Measurements from ENCODE around the gene SLC5A6. TPM values are rescaled to one million over a fixed set of nuclear protein-coding genes. Genes with fewer than 3 reads are reported as not detected.

Gene SLC5A6
- total RNA-seq, 1 donor from 2014 or later = 70.7 TPM

- Mint-ChIP-seq H3K4me1 (ENCODE audit: low read depth) (peaks cover 1% of the 10 kb centered on the region), H3K27ac (no peak overlapping the region), H3K27me3 (ENCODE audit: low read depth) (peaks cover 44% of the 10 kb centered on the region), H3K36me3 (ENCODE audit: low read depth) (no peaks in the 10 kb centered on the region), H3K9me3 (no peaks in the 10 kb centered on the region), H3K4me3 (ENCODE audit: low read depth) (no peak overlapping the region)
- intact Hi-C loops (cut with micrococcal nuclease) = no loop called here
- DNase-seq (ENCODE audit: low spot score) = no peak
Observed at GRCh38 chr2:27175330-27175729, 36.7 kb downstream of the SLC5A6 start.

- Mint-ChIP-seq H3K36me3 (ENCODE audit: low read depth) (no peaks in the 10 kb centered on the region), H3K4me3 (ENCODE audit: low read depth) (no peak overlapping the region), H3K4me1 (ENCODE audit: low read depth) (peaks cover 1% of the 10 kb centered on the region), H3K27ac (no peak overlapping the region), H3K9me3 (no peaks in the 10 kb centered on the region), H3K27me3 (ENCODE audit: low read depth) (peaks cover 40% of the 10 kb centered on the region)
- DNase-seq (ENCODE audit: low spot score) = no peak
- intact Hi-C loops (cut with micrococcal nuclease) = no loop called here
Observed at GRCh38 chr2:27174638-27175037, 37.4 kb downstream of the SLC5A6 start.

- DNase-seq (ENCODE audit: low spot score) = no peak
- Mint-ChIP-seq H3K36me3 (ENCODE audit: low read depth) (no peaks in the 10 kb centered on the region), H3K9me3 (no peaks in the 10 kb centered on the region), H3K4me1 (ENCODE audit: low read depth) (peaks cover 5% of the 10 kb centered on the region), H3K27me3 (ENCODE audit: low read depth) (peaks cover 29% of the 10 kb centered on the region), H3K4me3 (ENCODE audit: low read depth) (no peak overlapping the region), H3K27ac (no peak overlapping the region)
- intact Hi-C loops (cut with micrococcal nuclease) = no loop called here
Observed at GRCh38 chr2:27171351-27171848, 40.7 kb downstream of the SLC5A6 start.

- H3K4me3 Mint-ChIP-seq (ENCODE audit: low read depth) = no peak overlapping the region
- intact Hi-C loops (cut with micrococcal nuclease) = no loop called here
- H3K4me1 Mint-ChIP-seq (ENCODE audit: low read depth) = peaks cover 5% of the 10 kb centered on the region
- H3K9me3 Mint-ChIP-seq = no peaks in the 10 kb centered on the region
- H3K27me3 Mint-ChIP-seq (ENCODE audit: low read depth) = peaks cover 24% of the 10 kb centered on the region
- no peaks in the 10 kb centered on the region for H3K36me3 Mint-ChIP-seq (ENCODE audit: low read depth)
- no peak overlapping the region for H3K27ac Mint-ChIP-seq
- no peak for DNase-seq (ENCODE audit: low spot score)
Observed at GRCh38 chr2:27170581-27171337, 41.3 kb downstream of the SLC5A6 start.

GRCh38 chr2:27164960-27165763 lies 46.9 kb downstream of the SLC5A6 start:
- no peak for DNase-seq (ENCODE audit: low spot score)
- peaks cover 5% of the 10 kb centered on the region for H3K27me3 Mint-ChIP-seq (ENCODE audit: low read depth)
- no peaks in the 10 kb centered on the region for H3K9me3 Mint-ChIP-seq
- H3K4me3 Mint-ChIP-seq (ENCODE audit: low read depth) = no peak overlapping the region
- intact Hi-C loops (cut with micrococcal nuclease) = no loop called here
- H3K36me3 Mint-ChIP-seq (ENCODE audit: low read depth) = no peaks in the 10 kb centered on the region
- peaks cover 9% of the 10 kb centered on the region for H3K4me1 Mint-ChIP-seq (ENCODE audit: low read depth)
- no peak overlapping the region for H3K27ac Mint-ChIP-seq

- Mint-ChIP-seq H3K4me3 (ENCODE audit: low read depth) (no peak overlapping the region), H3K27me3 (ENCODE audit: low read depth) (peaks cover 4% of the 10 kb centered on the region), H3K4me1 (ENCODE audit: low read depth) (peaks cover 9% of the 10 kb centered on the region), H3K27ac (no peak overlapping the region), H3K9me3 (no peaks in the 10 kb centered on the region), H3K36me3 (ENCODE audit: low read depth) (no peaks in the 10 kb centered on the region)
- DNase-seq (ENCODE audit: low spot score) = no peak
- intact Hi-C loops (cut with micrococcal nuclease) = no loop called here
Observed at GRCh38 chr2:27162151-27163121, 49.6 kb downstream of the SLC5A6 start.

GRCh38 chr2:27160191-27160590 lies 51.9 kb downstream of the SLC5A6 start:
- Mint-ChIP-seq H3K9me3 (no peaks in the 10 kb centered on the region), H3K36me3 (ENCODE audit: low read depth) (no peaks in the 10 kb centered on the region), H3K4me3 (ENCODE audit: low read depth) (no peak overlapping the region), H3K27ac (no peak overlapping the region), H3K4me1 (ENCODE audit: low read depth) (peaks cover 4% of the 10 kb centered on the region), H3K27me3 (ENCODE audit: low read depth) (peaks cover 2% of the 10 kb centered on the region)
- no peak for DNase-seq (ENCODE audit: low spot score)
- intact Hi-C loops (cut with micrococcal nuclease) = no loop called here

- Mint-ChIP-seq H3K27me3 (ENCODE audit: low read depth) (peaks cover 2% of the 10 kb centered on the region), H3K9me3 (no peaks in the 10 kb centered on the region), H3K4me1 (ENCODE audit: low read depth) (no peaks in the 10 kb centered on the region), H3K36me3 (ENCODE audit: low read depth) (no peaks in the 10 kb centered on the region), H3K27ac (no peak overlapping the region), H3K4me3 (ENCODE audit: low read depth) (no peak overlapping the region)
- intact Hi-C loops (cut with micrococcal nuclease) = no loop called here
- DNase-seq (ENCODE audit: low spot score) = no peak
Observed at GRCh38 chr2:27159271-27159670, 52.8 kb downstream of the SLC5A6 start.

- H3K27me3 Mint-ChIP-seq (ENCODE audit: low read depth) = peaks cover 3% of the 10 kb centered on the region
- H3K4me1 Mint-ChIP-seq (ENCODE audit: low read depth) = no peaks in the 10 kb centered on the region
- H3K36me3 Mint-ChIP-seq (ENCODE audit: low read depth) = no peaks in the 10 kb centered on the region
- no peak for DNase-seq (ENCODE audit: low spot score)
- intact Hi-C loops (cut with micrococcal nuclease) = no loop called here
- no peaks in the 10 kb centered on the region for H3K9me3 Mint-ChIP-seq
- no peak overlapping the region for H3K4me3 Mint-ChIP-seq (ENCODE audit: low read depth)
- no peak overlapping the region for H3K27ac Mint-ChIP-seq
Observed at GRCh38 chr2:27158468-27158867, 53.6 kb downstream of the SLC5A6 start.

- DNase-seq (ENCODE audit: low spot score) = no peak
- no peak overlapping the region for H3K27ac Mint-ChIP-seq
- intact Hi-C loops (cut with micrococcal nuclease) = no loop called here
Observed at GRCh38 chr2:27155069-27155520, 57.0 kb downstream of the SLC5A6 start.

GRCh38 chr2:27154488-27154887 lies 57.6 kb downstream of the SLC5A6 start:
- Mint-ChIP-seq H3K27me3 (ENCODE audit: low read depth) (peaks cover 4% of the 10 kb centered on the region), H3K4me3 (ENCODE audit: low read depth) (no peak overlapping the region)

More at GRCh38 chr2:27155069-27155520, 57.0 kb downstream of the SLC5A6 start:
- Mint-ChIP-seq H3K4me3 (ENCODE audit: low read depth) (no peak overlapping the region), H3K4me1 (ENCODE audit: low read depth) (peaks cover 6% of the 10 kb centered on the region), H3K9me3 (no peaks in the 10 kb centered on the region), H3K27me3 (ENCODE audit: low read depth) (peaks cover 4% of the 10 kb centered on the region), H3K36me3 (ENCODE audit: low read depth) (no peaks in the 10 kb centered on the region)

GRCh38 chr2:27152796-27153464 lies 59.1 kb downstream of the SLC5A6 start:
- intact Hi-C loops (cut with micrococcal nuclease) = no loop called here
- H3K4me3 Mint-ChIP-seq (ENCODE audit: low read depth) = no peak overlapping the region
- H3K4me1 Mint-ChIP-seq (ENCODE audit: low read depth) = peaks cover 6% of the 10 kb centered on the region
- peaks cover 4% of the 10 kb centered on the region for H3K27me3 Mint-ChIP-seq (ENCODE audit: low read depth)
- no peaks in the 10 kb centered on the region for H3K36me3 Mint-ChIP-seq (ENCODE audit: low read depth)
- no peak overlapping the region for H3K27ac Mint-ChIP-seq
- no peak for DNase-seq (ENCODE audit: low spot score)
- H3K9me3 Mint-ChIP-seq = no peaks in the 10 kb centered on the region

More at GRCh38 chr2:27154488-27154887, 57.6 kb downstream of the SLC5A6 start:
- DNase-seq (ENCODE audit: low spot score) = no peak
- intact Hi-C loops (cut with micrococcal nuclease) = no loop called here
- no peak overlapping the region for H3K27ac Mint-ChIP-seq
- peaks cover 6% of the 10 kb centered on the region for H3K4me1 Mint-ChIP-seq (ENCODE audit: low read depth)
- H3K36me3 Mint-ChIP-seq (ENCODE audit: low read depth) = no peaks in the 10 kb centered on the region
- no peaks in the 10 kb centered on the region for H3K9me3 Mint-ChIP-seq

Measured in activated T-helper 2 cell treated with anti-CD3 and anti-CD28 coated beads, Interferon-gamma antibody, Interleukin-2, Interleukin-4, amounts not matched to agents 10 μg/mL and 5 μg/mL and 100 μg/mL, durations not matched to agents 14 hours and 24 hours and 36 hours (primary cell).